Prostate gland (tissue), 2 donors: ENCODE measurements around the gene RIC8B. TPM values are rescaled to one million over a fixed set of nuclear protein-coding genes. Genes with fewer than 3 reads are reported as not detected.
A peak's percentile ranks its signal among the peaks of the same experiment; 100 is the strongest.
"Not testable (repeated sequence)": the region's sequence is repeated elsewhere in the genome, so short reads cannot be mapped to it uniquely, and the experiment has no call there.

Experiments
- DNase-seq: peaks from one replicate; pipeline ENCODE4 v3.0.0-alpha.2; 2019; ENCODE audit warnings: low spot score
- H3K27ac ChIP-seq, 2 donors: fragments of 200-600 bp; sonication (generic); 2 replicates each; pipeline ENCODE4 v1.5.1; 2017 to 2019
- H3K27me3 ChIP-seq: fragments of 200-600 bp; sonication (generic); replicated peaks from 2 replicates; pipeline ENCODE4 v1.5.1; 2019; ENCODE audit not compliant: insufficient read depth
- H3K36me3 ChIP-seq, 2 donors: fragments of 200-600 bp; sonication (generic); 1 replicate in 1 of 2; 2 replicates in 1 of 2; pipeline versions ENCODE4 v1.5.1 to v1.8.1; 2017 to 2019
- H3K4me1 ChIP-seq: fragments of 200-600 bp; sonication (generic); replicated peaks from 2 replicates; pipeline ENCODE4 v1.5.1; 2019
- H3K4me3 ChIP-seq, 2 donors: fragments of 200-600 bp; sonication (generic); 2 replicates each; pipeline ENCODE4 v1.5.1; 2017 to 2019
- H3K9me3 ChIP-seq: fragments of 200-600 bp; sonication (generic); 2 replicates; pipeline ENCODE4 v1.5.1; 2017
- POLR2A ChIP-seq: fragments of 450-650 bp; IDR thresholded peaks from one replicate; pipeline ENCODE4 v1.6.1; 2016; ENCODE audit warnings: antibody characterized with exemption, mild to moderate bottlenecking
- POLR2AphosphoS5 ChIP-seq: sonication (generic); formaldehyde crosslinking; IDR thresholded peaks from one replicate; pipeline ENCODE4 v1.6.1; 2017; ENCODE audit warnings: antibody characterized with exemption
- WGBS: methylation state at CpG from one replicate; pipeline ENCODE4 v1.1.5; 2018; 5-methylcytosine and 5-hydroxymethylcytosine counted together
- intact Hi-C: fragments of 100-400 bp; cut with DNase I; formaldehyde crosslinking; loops from one replicate; pipeline ENCODE4 v1.14.2; 2022
- total RNA-seq, 2 donors: library from RNA; depleted of rRNA; stranded (reverse); fragments of >200 nt; gene quantifications; one replicate each; pipeline ENCODE4 v1.1.0, GENCODE V29; 2016
- TF ChIP-seq, protein P1 (sequence below), 4 experiments: fragments of 200-600 bp in 2 of 4; fragments of 450-650 bp in 2 of 4; sonication (generic) in 2 of 4; IDR thresholded peaks; 1 replicate in 3 of 4; 2 replicates in 1 of 4; pipeline ENCODE4 v1.5.1; 2016 to 2019; ENCODE audit warnings: antibody characterized with exemption in 4 of 4, mild to moderate bottlenecking in 2 of 4, moderate library complexity in 2 of 4

Gene RIC8B
- total RNA-seq, 2 donors from 2014 or later, result 9.2 to 12.4 TPM

DNA sequence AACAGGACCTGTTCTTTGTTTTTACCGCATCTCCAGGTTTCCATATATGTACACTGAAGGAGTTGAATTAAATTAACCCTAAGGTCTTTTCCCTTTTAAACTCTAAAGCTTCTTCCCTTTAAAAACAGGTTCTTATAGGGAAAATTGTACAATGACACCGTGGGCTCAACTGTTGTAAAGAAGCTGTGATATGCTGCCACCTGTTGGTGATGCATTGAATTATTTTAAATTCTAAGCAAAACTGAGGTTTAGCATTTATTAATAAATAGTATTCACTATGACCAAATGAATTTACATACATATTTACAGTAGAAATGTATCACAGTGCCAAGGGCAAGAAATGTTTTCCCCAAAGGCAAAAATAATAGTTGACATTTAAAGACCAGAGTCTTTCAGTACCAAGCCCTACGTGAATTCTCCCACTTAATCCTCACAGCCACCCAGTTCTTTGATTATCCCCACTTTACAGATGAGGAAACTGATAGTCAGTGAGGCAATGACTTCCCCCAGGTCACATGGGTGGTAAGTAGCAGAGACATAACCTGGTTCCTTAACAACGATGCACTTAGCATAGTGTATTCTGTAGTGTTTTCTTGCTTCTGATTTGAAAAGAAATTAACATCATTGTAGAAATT is 145.5 kb downstream of the RIC8B start:
- Histone ChIP-seq H3K36me3 (no peaks in the 10 kb centered on the region), H3K4me3 (no peak overlapping the region), H3K27me3 (peaks cover 3% of the 10 kb centered on the region), H3K9me3 (no peaks in the 10 kb centered on the region), H3K4me1 (no peaks in the 10 kb centered on the region), H3K27ac (no peak overlapping the region)
- WGBS, result 46% methylated on average over 4 of the region's 4 CpGs
- intact Hi-C loops, result loop anchor here (2.0 kb wide), 1 partner anchor 533 kb away; no protein-coding TSS in a partner anchor
- peak; percentile 11 for DNase-seq
- TF ChIP-seq, protein P1, sequence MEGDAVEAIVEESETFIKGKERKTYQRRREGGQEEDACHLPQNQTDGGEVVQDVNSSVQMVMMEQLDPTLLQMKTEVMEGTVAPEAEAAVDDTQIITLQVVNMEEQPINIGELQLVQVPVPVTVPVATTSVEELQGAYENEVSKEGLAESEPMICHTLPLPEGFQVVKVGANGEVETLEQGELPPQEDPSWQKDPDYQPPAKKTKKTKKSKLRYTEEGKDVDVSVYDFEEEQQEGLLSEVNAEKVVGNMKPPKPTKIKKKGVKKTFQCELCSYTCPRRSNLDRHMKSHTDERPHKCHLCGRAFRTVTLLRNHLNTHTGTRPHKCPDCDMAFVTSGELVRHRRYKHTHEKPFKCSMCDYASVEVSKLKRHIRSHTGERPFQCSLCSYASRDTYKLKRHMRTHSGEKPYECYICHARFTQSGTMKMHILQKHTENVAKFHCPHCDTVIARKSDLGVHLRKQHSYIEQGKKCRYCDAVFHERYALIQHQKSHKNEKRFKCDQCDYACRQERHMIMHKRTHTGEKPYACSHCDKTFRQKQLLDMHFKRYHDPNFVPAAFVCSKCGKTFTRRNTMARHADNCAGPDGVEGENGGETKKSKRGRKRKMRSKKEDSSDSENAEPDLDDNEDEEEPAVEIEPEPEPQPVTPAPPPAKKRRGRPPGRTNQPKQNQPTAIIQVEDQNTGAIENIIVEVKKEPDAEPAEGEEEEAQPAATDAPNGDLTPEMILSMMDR (IDR thresholded peaks at IDR 0.05), result peak; percentile 71 to 82 (median 78)
- TF ChIP-seq POLR2AphosphoS5, result no peak
- TF ChIP-seq POLR2A, result no peak

DNA sequence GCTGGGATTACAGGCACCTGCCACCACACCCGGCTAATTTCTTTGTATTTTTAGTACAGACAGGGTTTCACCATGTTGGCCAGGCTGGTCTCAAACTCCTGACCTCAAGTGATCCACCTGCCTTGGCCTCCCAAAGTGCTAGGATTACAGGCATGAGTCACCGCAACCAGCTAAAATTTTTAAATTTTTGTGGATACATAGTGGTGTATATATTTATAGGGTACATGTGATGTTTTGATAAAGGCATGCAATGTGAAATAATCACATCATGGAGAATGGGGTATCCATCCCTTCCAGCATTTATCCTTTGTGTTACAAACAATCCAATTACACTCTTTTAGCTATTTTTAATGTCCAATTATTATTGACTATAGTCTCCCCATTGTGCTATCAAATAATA is 147.5 kb downstream of the RIC8B start:
- intact Hi-C loops, result loop anchor here (2.0 kb wide), 1 partner anchor 535 kb away; no protein-coding TSS in a partner anchor
- not testable (repeated sequence) for DNase-seq, H3K4me1 ChIP-seq, H3K4me3 ChIP-seq, H3K27ac ChIP-seq, H3K27me3 ChIP-seq, H3K36me3 ChIP-seq, H3K9me3 ChIP-seq
- 86% methylated on average over 2 of the region's 2 CpGs for WGBS

DNA sequence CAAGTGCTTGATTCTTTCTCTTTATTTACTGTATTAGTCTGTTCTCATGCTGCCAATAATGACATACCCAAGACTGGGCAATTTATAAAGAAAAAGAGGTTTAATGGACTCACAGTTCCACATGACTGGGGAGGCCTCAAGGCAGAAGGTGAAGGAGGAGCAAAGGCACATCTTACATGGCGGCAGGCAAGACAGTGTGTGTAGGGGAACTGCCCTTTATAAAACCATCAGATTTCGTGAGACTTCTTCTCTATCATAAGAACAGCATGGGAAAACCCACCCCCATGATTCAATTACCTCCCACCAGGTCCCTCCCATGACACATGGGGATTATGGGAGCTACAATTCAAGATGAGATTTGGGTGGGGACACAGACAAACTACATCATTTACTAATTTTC is 149.1 kb downstream of the RIC8B start:
- H3K27me3 ChIP-seq, H3K36me3 ChIP-seq, H3K4me3 ChIP-seq, H3K9me3 ChIP-seq, intact Hi-C loops, H3K4me1 ChIP-seq, H3K27ac ChIP-seq, DNase-seq: not testable (repeated sequence)
- 98% methylated on average over 2 of the region's 2 CpGs for WGBS

DNA sequence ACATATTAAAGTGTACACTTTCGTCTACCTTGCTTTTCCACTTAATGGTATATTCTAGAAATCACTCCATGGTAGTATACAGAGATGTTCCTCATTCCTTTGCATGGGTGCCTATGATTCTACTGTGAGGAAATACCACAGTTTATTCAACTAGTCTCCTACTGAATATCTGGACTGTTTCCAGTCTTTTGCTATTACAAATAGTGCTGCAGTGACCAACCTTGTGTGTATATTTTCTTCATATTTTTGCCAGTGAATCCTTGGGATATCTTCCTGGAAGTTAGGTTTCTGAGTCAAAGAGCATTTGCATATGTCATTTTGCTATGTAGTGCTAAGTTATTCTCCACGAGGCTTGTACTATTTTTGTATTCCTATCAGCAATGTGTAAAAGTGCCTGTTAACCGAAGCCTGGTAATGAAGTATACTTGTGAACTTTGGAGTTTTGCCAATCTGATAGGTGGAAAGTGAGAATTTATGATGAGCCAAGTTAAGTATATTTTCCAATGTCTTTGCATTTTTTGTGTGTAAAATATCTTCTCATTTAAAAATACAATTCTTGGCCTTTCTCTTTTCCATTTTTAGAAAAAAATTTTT is 149.9 kb downstream of the RIC8B start:
- H3K9me3 ChIP-seq, result no peaks in the 10 kb centered on the region
- TF ChIP-seq POLR2A (no peak), POLR2AphosphoS5 (no peak)
- TF ChIP-seq, protein P1 (IDR thresholded peaks at IDR 0.05), result no peak
- no peak overlapping the region for H3K4me3 ChIP-seq
- intact Hi-C loops, result no loop called here
- H3K4me1 ChIP-seq, result no peaks in the 10 kb centered on the region
- no peaks in the 10 kb centered on the region for H3K27me3 ChIP-seq
- no peaks in the 10 kb centered on the region for H3K36me3 ChIP-seq
- no peak overlapping the region for H3K27ac ChIP-seq
- no peak for DNase-seq
- WGBS, result 65% methylated on average over 3 of the region's 3 CpGs

DNA sequence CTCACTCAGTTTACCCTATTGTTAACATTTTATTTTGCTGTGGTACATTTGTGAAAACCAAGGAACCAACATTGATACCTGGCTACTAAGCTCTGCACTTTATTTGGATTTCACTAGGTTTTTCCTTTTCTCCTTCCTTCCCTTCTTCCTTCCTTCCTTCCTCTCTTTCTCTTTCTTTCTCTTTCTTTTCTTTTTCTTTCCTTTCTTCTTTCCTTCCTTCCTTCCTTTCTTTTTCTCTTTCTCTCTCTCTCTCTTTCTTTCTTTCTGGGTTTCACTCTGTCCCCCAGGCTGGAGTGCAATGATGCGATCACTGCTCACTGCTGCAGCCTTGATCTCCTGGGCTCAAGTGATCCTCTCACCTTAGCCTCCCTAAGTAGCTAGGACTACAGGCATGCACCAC is 152.2 kb downstream of the RIC8B start:
- DNase-seq, result no peak
- no peak overlapping the region for H3K4me3 ChIP-seq
- intact Hi-C loops, result no loop called here
- TF ChIP-seq, protein P1 (IDR thresholded peaks at IDR 0.05), result no peak
- TF ChIP-seq POLR2A, result no peak
- TF ChIP-seq POLR2AphosphoS5, result no peak
- no peaks in the 10 kb centered on the region for H3K9me3 ChIP-seq
- no peaks in the 10 kb centered on the region for H3K36me3 ChIP-seq
- no peaks in the 10 kb centered on the region for H3K4me1 ChIP-seq
- no peak overlapping the region for H3K27ac ChIP-seq
- no peaks in the 10 kb centered on the region for H3K27me3 ChIP-seq
- 100% methylated on average over 1 of the region's 1 CpG for WGBS

DNA sequence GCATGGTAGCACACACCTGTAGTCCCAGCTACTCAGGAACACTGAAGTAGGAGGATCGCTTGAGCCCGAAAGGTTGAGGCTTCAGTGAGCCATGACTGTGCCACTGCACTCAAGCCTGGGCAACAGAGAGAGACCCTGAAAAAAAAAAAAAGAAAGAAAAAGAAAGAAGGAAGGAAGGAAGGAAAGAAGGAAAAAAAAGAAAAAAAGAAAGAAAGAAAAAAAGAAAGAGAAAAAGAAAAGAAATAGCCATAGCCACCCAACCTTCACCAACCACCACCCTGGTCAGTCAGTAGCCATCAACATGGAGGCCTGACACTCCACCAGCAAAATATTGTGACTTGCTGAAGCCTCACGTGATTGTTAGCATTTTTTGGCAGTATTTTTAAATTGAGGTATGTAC is 159.8 kb downstream of the RIC8B start:
- intact Hi-C loops, result no loop called here
- WGBS, result 86% methylated on average over 3 of the region's 3 CpGs

More for the DNA sequence above, 159.8 kb downstream of the RIC8B start:
- no peak for DNase-seq
- Histone ChIP-seq H3K4me3 (no peak overlapping the region), H3K27ac (no peak overlapping the region), H3K36me3 (no peaks in the 10 kb centered on the region), H3K9me3 (no peaks in the 10 kb centered on the region), H3K4me1 (no peaks in the 10 kb centered on the region), H3K27me3 (no peaks in the 10 kb centered on the region)
- TF ChIP-seq, protein P1 (IDR thresholded peaks at IDR 0.05), result no peak
